ENCODE measurements around the gene LRRC15. TPM values are rescaled to one million over a fixed set of nuclear protein-coding genes. Genes with fewer than 3 reads are reported as not detected.

The LRRC15 gene
- total and polyA plus RNA-seq, 2 donors (not counting 3 experiments of a cell fraction or from before 2014, with no cell fraction given) = not detected

GRCh38 chr3:194350726-194351071, 18.8 kb downstream of the LRRC15 start:
- FAIRE-seq = no peak

More at GRCh38 chr3:194350726-194351071, 18.8 kb downstream of the LRRC15 start:
- H3K9me3 ChIP-seq (replicated peaks; ENCODE audit: control insufficient read depth, insufficient read depth, low read length) = no peaks in the 10 kb centered on the region
- BruUV-seq (replicated peaks) = no TSS peak
- H3K9me1 ChIP-seq (replicated peaks; ENCODE audit: control insufficient read depth, extremely low read depth, insufficient read depth, low read length) = no peaks in the 10 kb centered on the region
- no peak overlapping the region for H3K4me2 ChIP-seq (ENCODE audit: insufficient read depth, low read length)
- TF ChIP-seq MAX (IDR thresholded peaks at IDR 0.05; ENCODE audit: insufficient read depth, insufficient read length) (no peak), POLR2A (IDR thresholded peaks at IDR 0.05; ENCODE audit: low read depth, low read length) (no peak), GATA2 (IDR thresholded peaks at IDR 0.05; ENCODE audit: insufficient read depth, insufficient read length, low read depth, low read length) (no peak), POLR2AphosphoS5 (IDR thresholded peaks at IDR 0.05; ENCODE audit: insufficient read depth, low read depth, low read length) (no peak), CTCF (IDR thresholded peaks at IDR 0.05; ENCODE audit: extremely low read depth in 1 of 2, insufficient read depth in 1 of 2, low read depth in 1 of 2, low read length in 2 of 2) (no peak), MYC (IDR thresholded peaks at IDR 0.05; ENCODE audit: low read depth, low read length) (no peak), EZH2 (IDR thresholded peaks at IDR 0.05; ENCODE audit: borderline replicate concordance, low read depth, low read length, severe bottlenecking) (no peak), JUN (IDR thresholded peaks at IDR 0.05; ENCODE audit: borderline replicate concordance, insufficient read depth, insufficient read length, low read depth) (no peak), FOS (IDR thresholded peaks at IDR 0.05; ENCODE audit: borderline replicate concordance, insufficient read depth, low read length) (no peak)
- ChIA-PET CTCF (interaction anchor here (0.6 to 1.5 kb wide), 5 partner anchors 8 to 55 kb away, joined by 3 to 6 read pairs (median 3); no protein-coding TSS in a partner anchor), POLR2A (no interaction called here)
- no peaks in the 10 kb centered on the region for H3K36me3 ChIP-seq (ENCODE audit: control insufficient read depth in 2 of 2, extremely low read depth in 1 of 2, insufficient read depth in 2 of 2, low read length in 2 of 2)
- no peaks in the 10 kb centered on the region for H4K20me1 ChIP-seq (replicated peaks; ENCODE audit: control insufficient read depth, extremely low read depth, insufficient read depth, low read length)
- H2AFZ ChIP-seq (ENCODE audit: low read depth, low read length) = no peak overlapping the region
- DNase-seq (ENCODE audit: low read depth, low spot score) = no peak
- no peaks in the 10 kb centered on the region for H3K4me1 ChIP-seq (ENCODE audit: control insufficient read depth, extremely low read depth, insufficient read depth, low read length)
- no peak overlapping the region for H3K9ac ChIP-seq (replicated peaks; ENCODE audit: extremely low read depth, insufficient read depth, low read length)
- no peak overlapping the region for H3K27ac ChIP-seq (ENCODE audit: insufficient read depth, low read depth, low read length)
- intact Hi-C loops (cut with micrococcal nuclease) = no loop called here
- H3K4me3 ChIP-seq (replicated peaks in 1 of 3; ENCODE audit: insufficient read depth in 1 of 3, low read depth in 1 of 3, low read length in 3 of 3) = no peak overlapping the region
- H3K79me2 ChIP-seq (ENCODE audit: control insufficient read depth, insufficient read depth, low read length) = no peaks in the 10 kb centered on the region
- dilution Hi-C loops (cut with MboI; ENCODE audit: extremely low pct_ligation_motif_present, low sequenced_read_pairs) = no loop called here
- no peaks in the 10 kb centered on the region for H3K27me3 ChIP-seq (ENCODE audit: control insufficient read depth in 2 of 2, insufficient read depth in 2 of 2, low read length in 2 of 2)
